HG02870 (cell line): ENCODE results near the gene GAGE12E.
"Not testable (repeated sequence)": the region's sequence is repeated elsewhere in the genome, so short reads cannot be mapped to it uniquely, and the experiment has no call there.

Experiments
- ATAC-seq: cut with Tn5 transposase; IDR thresholded peaks from one replicate; pipeline ENCODE4 v1.9.1; 2021; ENCODE audit warnings: mild to moderate bottlenecking, moderate library complexity; ENCODE audit not compliant: unreplicated experiment

GAGE12E gene, protein sequence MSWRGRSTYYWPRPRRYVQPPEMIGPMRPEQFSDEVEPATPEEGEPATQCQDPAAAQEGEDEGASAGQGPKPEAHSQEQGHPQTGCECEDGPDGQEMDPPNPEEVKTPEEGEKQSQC

DNA sequence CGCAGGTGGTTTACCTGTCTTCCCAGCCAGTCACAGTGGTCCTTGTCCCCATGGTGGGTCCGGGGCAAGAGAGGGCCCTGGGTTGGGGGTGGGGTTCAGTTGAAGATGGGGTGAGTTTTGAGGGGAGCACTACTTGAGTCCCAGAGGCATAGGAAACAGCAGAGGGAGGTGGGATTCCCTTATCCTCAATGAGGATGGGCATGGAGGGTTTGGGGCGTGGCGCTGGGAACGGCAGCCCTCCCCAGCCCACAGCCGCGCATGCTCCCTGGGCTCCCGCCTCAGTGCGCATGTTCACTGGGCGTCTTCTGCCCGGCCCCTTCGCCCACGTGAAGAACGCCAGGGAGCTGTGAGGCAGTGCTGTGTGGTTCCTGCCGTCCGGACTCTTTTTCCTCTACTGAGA is at the start of gene GAGE12E:
GAGE12E (plus strand) TSS at position 301 of the 400 bp plus-strand sequence. CDS start 1,155 bp downstream, outside the sequence.
- not testable (repeated sequence) for ATAC-seq

DNA sequence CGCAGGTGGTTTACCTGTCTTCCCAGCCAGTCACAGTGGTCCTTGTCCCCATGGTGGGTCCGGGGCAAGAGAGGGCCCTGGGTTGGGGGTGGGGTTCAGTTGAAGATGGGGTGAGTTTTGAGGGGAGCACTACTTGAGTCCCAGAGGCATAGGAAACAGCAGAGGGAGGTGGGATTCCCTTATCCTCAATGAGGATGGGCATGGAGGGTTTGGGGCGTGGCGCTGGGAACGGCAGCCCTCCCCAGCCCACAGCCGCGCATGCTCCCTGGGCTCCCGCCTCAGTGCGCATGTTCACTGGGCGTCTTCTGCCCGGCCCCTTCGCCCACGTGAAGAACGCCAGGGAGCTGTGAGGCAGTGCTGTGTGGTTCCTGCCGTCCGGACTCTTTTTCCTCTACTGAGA is 19.2 kb upstream of the GAGE12E start, which contains the start of gene GAGE12C:
GAGE12C (plus strand) TSS at position 301 of the 400 bp plus-strand sequence. CDS start 1,155 bp downstream, outside the sequence.
- ATAC-seq, result not testable (repeated sequence)

GRCh38 chrX:49541433-49541832 is 9.7 kb upstream of the GAGE12E start, which contains the start of gene GAGE12D:
Gene GAGE12D, plus strand, starts transcription at chrX:49541733. Its CDS starts 1,155 bp downstream, at chrX:49542888.
- ATAC-seq, result not testable (repeated sequence)

- ATAC-seq, result not testable (repeated sequence)
Observed at GRCh38 chrX:49560542-49560941, 9.5 kb downstream of the GAGE12E start, which contains the start of gene GAGE12F. Gene GAGE12F, plus strand, starts transcription at chrX:49560842. Its CDS starts 1,155 bp downstream, at chrX:49561997.

DNA sequence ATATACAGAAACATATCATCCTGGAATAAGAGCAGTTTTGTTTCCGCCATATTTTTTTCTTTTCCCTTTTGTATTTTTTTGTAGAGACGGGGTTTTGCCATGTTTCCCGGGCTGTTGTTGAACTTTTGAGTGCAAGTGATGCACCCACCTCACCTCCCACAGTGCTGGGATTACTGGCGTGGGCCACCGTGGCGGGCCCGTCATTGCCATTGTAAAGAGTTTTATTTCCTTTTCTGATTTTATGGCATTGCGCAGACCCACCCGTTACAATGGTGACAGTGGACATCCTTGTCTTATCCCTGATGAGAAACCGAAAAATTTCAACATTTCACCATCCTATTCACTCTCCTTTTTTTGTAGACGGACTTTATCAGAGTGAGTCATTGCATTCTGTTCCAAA is 17.6 kb downstream of the GAGE12E start:
- not testable (repeated sequence) for ATAC-seq

- ATAC-seq, result not testable (repeated sequence)
Observed at GRCh38 chrX:49569152-49569551, 18.1 kb downstream of the GAGE12E start.

DNA sequence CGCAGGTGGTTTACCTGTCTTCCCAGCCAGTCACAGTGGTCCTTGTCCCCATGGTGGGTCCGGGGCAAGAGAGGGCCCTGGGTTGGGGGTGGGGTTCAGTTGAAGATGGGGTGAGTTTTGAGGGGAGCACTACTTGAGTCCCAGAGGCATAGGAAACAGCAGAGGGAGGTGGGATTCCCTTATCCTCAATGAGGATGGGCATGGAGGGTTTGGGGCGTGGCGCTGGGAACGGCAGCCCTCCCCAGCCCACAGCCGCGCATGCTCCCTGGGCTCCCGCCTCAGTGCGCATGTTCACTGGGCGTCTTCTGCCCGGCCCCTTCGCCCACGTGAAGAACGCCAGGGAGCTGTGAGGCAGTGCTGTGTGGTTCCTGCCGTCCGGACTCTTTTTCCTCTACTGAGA is 19.0 kb downstream of the GAGE12E start, which contains the start of gene GAGE12G:
GAGE12G (plus strand) TSS at position 301 of the 400 bp plus-strand sequence. CDS start 1,155 bp downstream, outside the sequence.
- not testable (repeated sequence) for ATAC-seq

DNA sequence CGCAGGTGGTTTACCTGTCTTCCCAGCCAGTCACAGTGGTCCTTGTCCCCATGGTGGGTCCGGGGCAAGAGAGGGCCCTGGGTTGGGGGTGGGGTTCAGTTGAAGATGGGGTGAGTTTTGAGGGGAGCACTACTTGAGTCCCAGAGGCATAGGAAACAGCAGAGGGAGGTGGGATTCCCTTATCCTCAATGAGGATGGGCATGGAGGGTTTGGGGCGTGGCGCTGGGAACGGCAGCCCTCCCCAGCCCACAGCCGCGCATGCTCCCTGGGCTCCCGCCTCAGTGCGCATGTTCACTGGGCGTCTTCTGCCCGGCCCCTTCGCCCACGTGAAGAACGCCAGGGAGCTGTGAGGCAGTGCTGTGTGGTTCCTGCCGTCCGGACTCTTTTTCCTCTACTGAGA is 28.6 kb downstream of the GAGE12E start, which contains the start of gene GAGE12H:
GAGE12H (plus strand) TSS at position 301 of the 400 bp plus-strand sequence. CDS start 1,155 bp downstream, outside the sequence.
- not testable (repeated sequence) for ATAC-seq

GRCh38 chrX:49589196-49589595 is 38.1 kb downstream of the GAGE12E start, which contains the start of gene GAGE2A:
Gene GAGE2A, plus strand, starts transcription at chrX:49589496. Its CDS starts 1,155 bp downstream, at chrX:49590651.
- ATAC-seq, result not testable (repeated sequence)

GRCh38 chrX:49589769-49590478 is 38.8 kb downstream of the GAGE12E start:
- not testable (repeated sequence) for ATAC-seq

DNA sequence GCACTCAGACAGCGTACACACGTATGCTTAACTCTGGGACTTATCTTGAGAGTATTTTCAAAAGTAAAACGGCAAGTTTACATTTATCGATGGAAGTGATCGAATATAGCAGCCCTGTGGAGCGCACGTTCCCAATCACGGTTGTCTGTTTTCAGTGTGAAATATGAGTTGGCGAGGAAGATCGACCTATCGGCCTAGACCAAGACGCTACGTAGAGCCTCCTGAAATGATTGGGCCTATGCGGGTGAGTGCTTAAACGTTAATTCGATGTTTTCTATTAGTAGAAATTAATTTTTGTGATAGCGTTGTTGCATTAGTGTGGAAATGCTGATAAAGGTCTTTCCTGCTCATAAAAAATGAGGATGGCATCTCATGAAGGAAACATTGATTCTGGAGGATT is 39.4 kb downstream of the GAGE12E start:
- not testable (repeated sequence) for ATAC-seq

GRCh38 chrX:49598720-49599119 is 47.6 kb downstream of the GAGE12E start, which contains the start of gene GAGE1:
Gene GAGE1, plus strand, starts transcription at chrX:49599020. Its CDS starts 1,155 bp downstream, at chrX:49600175.
- ATAC-seq, result not testable (repeated sequence)
